Astrocyte (in vitro differentiated cells and primary cell): Measurements from ENCODE around the gene CAVIN1. TPM values are rescaled to one million over a fixed set of nuclear protein-coding genes. Genes with fewer than 3 reads are reported as not detected.
A peak's percentile ranks its signal among the peaks of the same experiment; 100 is the strongest.

Source experiments
- DNase-seq: peaks from one replicate; pipeline ENCODE4 v3.0.0-alpha.2; 2010; ENCODE audit warnings: low read depth
- FAIRE-seq: peaks from 2 replicates; lab custom pipeline; 2011; peaks lifted over from hg19 to GRCh38; lab: Jason Lieb, UNC
- H2AFZ ChIP-seq: 2 replicates; pipeline ENCODE4 v1.6.0; 2012; ENCODE audit warnings: low read depth, low read length, inconsistent platforms
- H3K27ac ChIP-seq: 2 replicates; pipeline ENCODE4 v1.5.1; 2011; ENCODE audit warnings: low read depth, low read length, inconsistent platforms
- H3K27me3 ChIP-seq: 2 replicates; pipeline ENCODE4 v1.6.0; 2011; ENCODE audit warnings: low read length, inconsistent platforms; ENCODE audit not compliant: insufficient read depth
- H3K36me3 ChIP-seq: 2 replicates; pipeline ENCODE4 v1.5.1; 2011; ENCODE audit warnings: low read length, inconsistent platforms; ENCODE audit not compliant: insufficient read depth
- H3K4me1 ChIP-seq: 2 replicates; pipeline ENCODE4 v1.5.1; 2011; ENCODE audit warnings: low read length, inconsistent platforms; ENCODE audit not compliant: insufficient read depth
- H3K4me2 ChIP-seq: 2 replicates; pipeline ENCODE4 v1.6.0; 2012; ENCODE audit warnings: low read length, inconsistent platforms
- H3K4me3 ChIP-seq: 2 replicates; pipeline ENCODE4 v1.5.1; 2011; ENCODE audit warnings: low read depth, mild to moderate bottlenecking, low read length, inconsistent platforms; ENCODE audit not compliant: insufficient read depth
- H3K79me2 ChIP-seq: 2 replicates; pipeline ENCODE4 v1.6.0; 2012; ENCODE audit warnings: mild to moderate bottlenecking, low read length, inconsistent platforms; ENCODE audit not compliant: insufficient read depth
- H3K9ac ChIP-seq: 2 replicates; pipeline ENCODE4 v1.6.0; 2012; ENCODE audit warnings: mild to moderate bottlenecking, low read length, inconsistent platforms
- H3K9me3 ChIP-seq: 2 replicates; pipeline ENCODE4 v1.5.1; 2012; ENCODE audit warnings: low read depth, mild to moderate bottlenecking, low read length, inconsistent platforms; ENCODE audit not compliant: insufficient read depth
- H4K20me1 ChIP-seq: 2 replicates; pipeline ENCODE4 v1.6.0; 2012; ENCODE audit warnings: low read length, inconsistent platforms; ENCODE audit not compliant: insufficient read depth
- H3K27ac Mint-ChIP-seq: one replicate; pipeline ENCODE4 v1.8.0; 2021; ENCODE audit warnings: mild to moderate bottlenecking, mixed read lengths; ENCODE audit not compliant: unreplicated experiment
- H3K27me3 Mint-ChIP-seq: one replicate; pipeline ENCODE4 v1.8.0; 2021; ENCODE audit warnings: low read depth, mixed read lengths; ENCODE audit not compliant: unreplicated experiment
- H3K36me3 Mint-ChIP-seq: one replicate; pipeline ENCODE4 v1.8.0; 2021; ENCODE audit warnings: low read depth, mixed read lengths; ENCODE audit not compliant: unreplicated experiment
- H3K4me1 Mint-ChIP-seq: one replicate; pipeline ENCODE4 v1.8.0; 2021; ENCODE audit warnings: low read depth, mixed read lengths; ENCODE audit not compliant: unreplicated experiment
- H3K4me3 Mint-ChIP-seq: one replicate; pipeline ENCODE4 v1.8.0; 2021; ENCODE audit warnings: mild to moderate bottlenecking, moderate library complexity, mixed read lengths; ENCODE audit not compliant: unreplicated experiment
- H3K9me3 Mint-ChIP-seq: one replicate; pipeline ENCODE4 v1.8.0; 2021; ENCODE audit warnings: mild to moderate bottlenecking, mixed read lengths; ENCODE audit not compliant: unreplicated experiment
- EZH2 ChIP-seq: IDR thresholded peaks from 2 replicates; pipeline ENCODE4 v1.6.1; 2012; ENCODE audit warnings: mild to moderate bottlenecking, low read length, inconsistent platforms; ENCODE audit not compliant: insufficient read depth
- total RNA-seq: library from RNA; stranded (reverse); gene quantifications from 2 replicates; pipeline ENCODE4 v1.2.1, GENCODE V29; 2021
- TF ChIP-seq, protein P1 (sequence below): IDR thresholded peaks from 2 replicates; pipeline ENCODE4 v1.5.1; 2011; ENCODE audit warnings: low read depth, mild to moderate bottlenecking, inconsistent platforms, low read length, moderate library complexity; ENCODE audit not compliant: insufficient read depth

Gene CAVIN1
- total RNA-seq, 1 donor from 2014 or later: 602 TPM

- peaks cover 7% of the 10 kb centered on the region for H3K4me1 Mint-ChIP-seq
- H4K20me1 ChIP-seq: no peaks in the 10 kb centered on the region
- H3K9ac ChIP-seq: no peak overlapping the region
- H3K4me3 Mint-ChIP-seq: no peak overlapping the region
- H3K4me3 ChIP-seq: no peak overlapping the region
- H2AFZ ChIP-seq: no peak overlapping the region
- H3K4me1 ChIP-seq: peaks cover 9% of the 10 kb centered on the region
- FAIRE-seq: no peak
- no peaks in the 10 kb centered on the region for H3K36me3 Mint-ChIP-seq
- no peak overlapping the region for H3K27ac Mint-ChIP-seq
- TF ChIP-seq, protein P1, sequence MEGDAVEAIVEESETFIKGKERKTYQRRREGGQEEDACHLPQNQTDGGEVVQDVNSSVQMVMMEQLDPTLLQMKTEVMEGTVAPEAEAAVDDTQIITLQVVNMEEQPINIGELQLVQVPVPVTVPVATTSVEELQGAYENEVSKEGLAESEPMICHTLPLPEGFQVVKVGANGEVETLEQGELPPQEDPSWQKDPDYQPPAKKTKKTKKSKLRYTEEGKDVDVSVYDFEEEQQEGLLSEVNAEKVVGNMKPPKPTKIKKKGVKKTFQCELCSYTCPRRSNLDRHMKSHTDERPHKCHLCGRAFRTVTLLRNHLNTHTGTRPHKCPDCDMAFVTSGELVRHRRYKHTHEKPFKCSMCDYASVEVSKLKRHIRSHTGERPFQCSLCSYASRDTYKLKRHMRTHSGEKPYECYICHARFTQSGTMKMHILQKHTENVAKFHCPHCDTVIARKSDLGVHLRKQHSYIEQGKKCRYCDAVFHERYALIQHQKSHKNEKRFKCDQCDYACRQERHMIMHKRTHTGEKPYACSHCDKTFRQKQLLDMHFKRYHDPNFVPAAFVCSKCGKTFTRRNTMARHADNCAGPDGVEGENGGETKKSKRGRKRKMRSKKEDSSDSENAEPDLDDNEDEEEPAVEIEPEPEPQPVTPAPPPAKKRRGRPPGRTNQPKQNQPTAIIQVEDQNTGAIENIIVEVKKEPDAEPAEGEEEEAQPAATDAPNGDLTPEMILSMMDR: no peak
- TF ChIP-seq EZH2: no peak
- no peaks in the 10 kb centered on the region for H3K36me3 ChIP-seq
- H3K79me2 ChIP-seq: no peaks in the 10 kb centered on the region
- no peak for DNase-seq
- H3K27me3 ChIP-seq: no peaks in the 10 kb centered on the region
- H3K9me3 Mint-ChIP-seq: no peaks in the 10 kb centered on the region
- H3K27me3 Mint-ChIP-seq: no peaks in the 10 kb centered on the region
- H3K9me3 ChIP-seq: no peaks in the 10 kb centered on the region
- no peak overlapping the region for H3K4me2 ChIP-seq
- no peak overlapping the region for H3K27ac ChIP-seq
These were observed 6.8 kb upstream of the CAVIN1 start for GRCh38 chr17:42429726-42430447.

- Mint-ChIP-seq H3K36me3 (no peaks in the 10 kb centered on the region), H3K4me1 (peaks cover 10% of the 10 kb centered on the region), H3K4me3 (peak overlapping the region; percentile 64), H3K9me3 (no peaks in the 10 kb centered on the region), H3K27me3 (no peaks in the 10 kb centered on the region), H3K27ac (peak overlapping the region; percentile 91)
- Histone ChIP-seq H3K4me2 (peak overlapping the region; percentile 59), H3K79me2 (no peaks in the 10 kb centered on the region), H2AFZ (peak overlapping the region; percentile 48), H4K20me1 (no peaks in the 10 kb centered on the region), H3K36me3 (no peaks in the 10 kb centered on the region), H3K4me1 (peaks cover 14% of the 10 kb centered on the region), H3K9me3 (no peaks in the 10 kb centered on the region), H3K4me3 (no peak overlapping the region), H3K27me3 (no peaks in the 10 kb centered on the region), H3K27ac (peak overlapping the region; percentile 41), H3K9ac (peak overlapping the region; percentile 34)
- peak; percentile 89 for FAIRE-seq
- peak; percentile 98 for DNase-seq
- TF ChIP-seq EZH2: no peak
- TF ChIP-seq, protein P1: peak; percentile 94
These were observed 5.3 kb upstream of the CAVIN1 start for GRCh38 chr17:42428141-42428944.
